LNCaP clone FGC (cell line): ENCODE measurements around the gene EIF2A.
"Not testable (repeated sequence)": the region's sequence is repeated elsewhere in the genome, so short reads cannot be mapped to it uniquely, and the experiment has no call there.

ENCODE experiments used
- DNase-seq: peaks from one replicate; pipeline ENCODE4 v3.0.0-alpha.2; 2011; ENCODE audit warnings: low read depth
- H3K4me3 ChIP-seq: 2 replicates; pipeline ENCODE4 v1.5.1; 2011; ENCODE audit warnings: mild to moderate bottlenecking, low read depth, low read length, control low read depth
- CTCF ChIP-seq: IDR thresholded peaks from 2 replicates; pipeline ENCODE4 v1.5.1; 2012; ENCODE audit warnings: mild to moderate bottlenecking; ENCODE audit not compliant: control insufficient read depth, insufficient read depth; ENCODE audit errors: extremely low read depth

The EIF2A gene

GRCh38 chr3:150613709-150614480 is 67.3 kb downstream of the EIF2A start:
- no peak overlapping the region for H3K4me3 ChIP-seq
- no peak for DNase-seq
- TF ChIP-seq CTCF = no peak

- TF ChIP-seq CTCF = no peak
- DNase-seq = no peak
Observed at GRCh38 chr3:150620002-150620689, 73.6 kb downstream of the EIF2A start.

GRCh38 chr3:150622955-150623354 is 76.4 kb downstream of the EIF2A start:
- not testable (repeated sequence) for H3K4me3 ChIP-seq, DNase-seq

More at GRCh38 chr3:150620002-150620689, 73.6 kb downstream of the EIF2A start:
- no peak overlapping the region for H3K4me3 ChIP-seq

- H3K4me3 ChIP-seq = no peak overlapping the region
- TF ChIP-seq CTCF = no peak
- DNase-seq = no peak
Observed at GRCh38 chr3:150623945-150624344, 77.4 kb downstream of the EIF2A start.

GRCh38 chr3:150626148-150626930 is 79.8 kb downstream of the EIF2A start:
- H3K4me3 ChIP-seq = no peak overlapping the region
- no peak for TF ChIP-seq CTCF
- no peak for DNase-seq

GRCh38 chr3:150627557-150627956 is 81.0 kb downstream of the EIF2A start:
- no peak for TF ChIP-seq CTCF
- H3K4me3 ChIP-seq = no peak overlapping the region
- no peak for DNase-seq
